Measurements from ENCODE around the gene PAQR5.
A peak's percentile ranks its signal among the peaks of the same experiment; 100 is the strongest.
"Not testable (repeated sequence)": the region's sequence is repeated elsewhere in the genome, so short reads cannot be mapped to it uniquely, and the experiment has no call there.

The PAQR5 gene, protein sequence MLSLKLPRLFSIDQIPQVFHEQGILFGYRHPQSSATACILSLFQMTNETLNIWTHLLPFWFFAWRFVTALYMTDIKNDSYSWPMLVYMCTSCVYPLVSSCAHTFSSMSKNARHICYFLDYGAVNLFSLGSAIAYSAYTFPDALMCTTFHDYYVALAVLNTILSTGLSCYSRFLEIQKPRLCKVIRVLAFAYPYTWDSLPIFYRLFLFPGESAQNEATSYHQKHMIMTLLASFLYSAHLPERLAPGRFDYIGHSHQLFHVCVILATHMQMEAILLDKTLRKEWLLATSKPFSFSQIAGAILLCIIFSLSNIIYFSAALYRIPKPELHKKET

GRCh38 chr15:69298697-69299441 is at the start of gene PAQR5:
TSS of gene PAQR5 (plus strand) at chr15:69298912. CDS start at chr15:69360081, 61,169 bp downstream.
- no peak for DNase-seq

GRCh38 chr15:69253156-69253555 is 45.6 kb upstream of the PAQR5 start:
- no peak for DNase-seq

GRCh38 chr15:69265347-69265955 is 33.3 kb upstream of the PAQR5 start:
- DNase-seq: peak; percentile 6

DNA sequence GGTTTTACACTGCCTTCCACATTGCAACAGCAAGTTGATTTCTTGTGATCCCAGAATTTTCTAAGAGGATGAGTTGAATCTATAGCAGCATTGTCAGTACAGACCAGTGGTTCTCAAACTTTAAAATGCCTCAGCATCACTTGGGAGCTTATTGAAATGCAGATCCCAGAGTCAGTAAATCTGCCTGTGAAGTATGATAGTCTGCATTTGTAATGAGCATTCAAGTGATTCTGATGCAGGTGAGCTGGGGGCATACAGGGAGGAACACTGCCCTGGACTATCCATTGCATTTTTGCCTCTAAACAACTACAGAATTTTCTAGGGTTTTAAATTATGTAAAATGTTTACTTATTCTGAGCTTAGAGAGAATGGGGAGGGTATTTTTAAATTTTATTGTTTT is 27.5 kb upstream of the PAQR5 start:
- DNase-seq: no peak

GRCh38 chr15:69272139-69272538 is 26.6 kb upstream of the PAQR5 start:
- DNase-seq: no peak

DNA sequence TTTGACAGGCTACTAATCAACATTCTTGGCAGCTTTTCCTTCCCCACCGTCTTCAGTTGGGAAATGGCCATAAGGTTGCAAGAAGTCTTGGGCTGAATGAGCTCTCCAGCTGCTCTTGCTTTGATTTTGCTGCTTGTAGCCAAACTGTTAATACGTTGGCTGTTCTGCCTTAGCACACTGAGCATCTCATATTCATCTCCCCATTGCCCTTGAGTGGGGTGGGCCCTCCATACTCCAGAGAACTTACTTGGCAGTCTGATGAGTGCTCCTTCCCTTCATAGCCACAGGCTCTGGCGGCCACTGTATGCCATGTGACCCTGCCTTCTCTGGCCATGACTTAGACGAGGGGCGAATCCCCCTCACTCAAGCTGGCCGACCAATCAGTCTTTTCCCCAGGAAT is 25.8 kb upstream of the PAQR5 start:
- DNase-seq: no peak

GRCh38 chr15:69275074-69275670 is 23.5 kb upstream of the PAQR5 start:
- no peak for DNase-seq

GRCh38 chr15:69275933-69276560 is 22.7 kb upstream of the PAQR5 start:
- no peak for DNase-seq

GRCh38 chr15:69277316-69277715 is 21.4 kb upstream of the PAQR5 start:
- DNase-seq: no peak

DNA sequence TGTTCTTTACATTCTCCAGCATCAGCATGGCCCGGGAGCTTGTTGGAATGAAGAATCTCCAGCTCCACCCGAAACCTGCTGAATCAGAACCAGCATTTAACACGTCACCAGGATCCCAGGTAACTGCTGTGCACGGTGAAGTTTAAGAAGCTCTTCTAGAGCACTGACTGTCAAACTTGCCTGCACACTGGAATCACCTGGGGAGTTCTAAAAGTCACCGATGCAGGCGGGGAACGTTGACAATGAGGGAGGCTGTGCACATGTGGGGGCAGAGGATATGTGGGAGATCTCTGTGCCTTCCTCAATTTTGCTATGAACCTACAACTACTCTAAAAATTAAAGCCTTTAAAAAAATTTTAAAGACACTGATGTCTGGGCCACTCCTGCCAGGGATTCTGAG is 19.1 kb upstream of the PAQR5 start:
- no peak for DNase-seq

DNA sequence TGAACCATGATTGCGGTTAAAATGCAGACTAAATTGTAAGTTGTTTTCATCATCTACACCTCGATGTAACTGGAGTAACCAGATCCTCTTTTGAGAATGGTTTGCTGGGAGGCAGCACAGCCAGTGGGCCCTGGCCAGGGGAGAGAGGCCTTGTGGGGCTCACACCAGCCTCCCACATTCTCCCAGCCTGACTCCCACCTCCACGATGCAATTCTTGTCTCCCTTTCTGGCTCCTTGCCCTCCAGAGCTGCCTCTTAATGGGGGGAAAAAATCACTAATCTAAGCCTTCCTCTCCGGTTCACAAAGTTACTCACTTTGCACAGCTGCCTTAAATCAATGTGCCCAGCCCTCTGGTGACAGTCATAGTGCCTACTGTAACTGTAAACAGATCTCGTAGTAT is 17.9 kb upstream of the PAQR5 start:
- no peak for DNase-seq

- DNase-seq: no peak
Measured at GRCh38 chr15:69282104-69282743, 16.5 kb upstream of the PAQR5 start.

- no peak for DNase-seq
Measured at GRCh38 chr15:69285834-69286233, 12.9 kb upstream of the PAQR5 start.

DNA sequence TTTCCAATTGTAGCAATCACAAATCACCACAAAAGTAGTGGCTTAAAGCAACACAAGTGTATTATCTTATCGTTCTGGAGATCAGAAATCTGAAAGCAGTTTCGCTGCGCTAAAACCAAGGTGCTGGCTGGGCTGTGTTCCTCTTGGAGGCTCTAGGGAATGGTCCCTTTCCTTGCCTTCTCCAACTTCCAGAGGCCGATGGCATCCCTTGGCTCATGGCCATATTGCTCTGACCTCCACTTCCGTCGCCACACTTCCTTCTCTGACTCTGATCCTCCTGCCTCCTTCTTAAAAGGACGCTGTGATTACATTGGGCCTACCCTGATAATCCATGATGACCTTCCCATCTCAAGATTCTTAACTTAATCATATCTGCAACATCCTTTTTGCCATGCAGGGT is 10.7 kb upstream of the PAQR5 start:
- DNase-seq: no peak

- DNase-seq: no peak
Measured at GRCh38 chr15:69288531-69289341, 10.0 kb upstream of the PAQR5 start.

GRCh38 chr15:69289342-69290146 is 9.2 kb upstream of the PAQR5 start:
- no peak for DNase-seq

DNA sequence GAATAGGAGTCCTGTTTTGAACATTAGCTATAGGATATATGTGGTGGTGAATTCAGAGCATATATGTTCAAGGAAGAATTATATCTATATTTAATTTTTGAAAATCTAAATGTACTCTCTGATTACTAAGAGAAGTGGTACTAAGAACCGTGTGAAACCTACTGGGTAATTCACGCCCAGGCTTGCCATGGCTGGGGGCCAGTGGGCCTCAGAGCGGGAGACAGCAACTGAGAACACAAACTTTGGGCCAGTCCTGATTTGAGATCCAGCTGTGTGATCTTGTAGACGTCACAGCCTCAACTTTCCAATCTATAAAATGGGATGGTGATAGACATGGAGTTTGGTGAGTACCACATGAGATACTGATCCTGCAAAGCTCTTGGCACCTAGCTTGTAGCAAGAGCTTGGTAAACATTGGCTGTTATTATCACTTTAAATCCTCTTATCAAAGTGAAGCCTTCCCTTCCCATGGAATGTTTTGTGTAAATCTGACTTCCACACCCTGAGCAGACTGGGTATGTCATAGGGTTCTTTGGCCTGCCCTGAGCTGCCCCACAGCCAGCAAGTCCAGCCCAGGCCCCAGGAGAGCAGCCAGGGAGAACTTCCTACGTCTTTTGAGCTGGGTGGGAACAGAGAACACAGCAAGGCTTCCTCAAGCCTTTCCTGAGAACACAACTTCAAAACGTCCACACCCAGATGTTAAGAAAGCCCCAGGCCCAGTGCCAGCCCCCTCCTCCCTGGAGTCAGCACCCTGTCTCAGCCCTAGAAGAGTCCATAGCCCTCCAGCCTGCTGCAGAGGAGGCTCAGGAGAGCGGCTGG is 8.2 kb upstream of the PAQR5 start:
- DNase-seq: no peak

- DNase-seq: not testable (repeated sequence)
Measured at GRCh38 chr15:69291651-69292050, 7.1 kb upstream of the PAQR5 start.

- no peak for DNase-seq
Measured at GRCh38 chr15:69292826-69293420, 5.8 kb upstream of the PAQR5 start.
